ENCODE measurements around the gene TTC28.

Gene TTC28

DNA sequence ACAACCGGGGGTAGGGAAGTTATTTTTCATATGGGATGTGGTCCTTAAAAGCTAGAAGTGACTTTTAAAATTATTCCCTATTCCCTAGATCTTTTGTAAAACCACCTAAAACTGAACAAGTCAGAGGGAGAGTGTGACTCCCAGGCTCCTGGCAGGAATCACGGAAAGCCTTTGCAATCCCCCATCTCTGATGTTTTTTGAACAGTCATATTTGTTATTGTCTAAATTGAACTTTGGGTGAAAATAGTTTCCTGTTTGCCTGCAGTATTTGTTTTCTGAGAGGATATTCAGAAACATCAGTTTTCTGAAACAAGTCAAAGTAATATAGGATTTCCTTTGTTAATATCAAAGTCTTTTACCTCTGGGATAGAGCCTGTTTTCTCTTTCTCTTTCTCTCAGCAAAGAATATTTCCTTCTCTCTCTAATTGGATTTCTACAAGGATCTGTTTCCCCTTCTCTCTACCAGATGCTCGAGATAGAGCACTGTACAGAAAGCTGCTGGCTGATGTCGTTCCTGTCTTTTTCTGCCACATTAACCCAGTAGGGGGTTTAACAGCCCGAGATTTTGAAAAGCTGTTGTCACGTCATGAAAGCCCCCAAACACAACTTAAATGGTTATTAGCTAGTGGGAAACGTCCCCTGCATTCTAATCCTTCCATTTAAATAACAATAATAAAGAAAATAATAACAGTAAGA lies 628.4 kb downstream of the TTC28 start:
- no peak for DNase-seq (ENCODE audit: low spot score)

DNA sequence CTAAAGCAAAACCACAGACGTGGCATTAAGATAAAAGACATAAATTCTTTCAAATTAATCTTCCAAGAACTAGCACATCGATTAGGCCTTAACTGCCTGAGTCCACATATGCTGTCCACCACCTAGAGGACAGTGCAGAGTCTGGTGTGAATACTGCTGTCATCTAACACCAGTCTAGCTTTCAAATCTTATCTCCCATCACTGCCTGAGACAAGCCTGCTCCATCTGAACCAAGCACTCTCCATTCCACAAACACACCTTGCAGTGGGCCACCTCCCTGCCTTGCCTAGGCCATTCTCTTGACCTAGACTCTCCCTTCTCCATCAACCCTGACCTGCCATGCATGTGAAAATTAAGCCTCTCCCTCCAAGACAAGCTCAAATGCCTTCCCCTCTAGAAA lies 631.1 kb downstream of the TTC28 start:
- no peak for DNase-seq (ENCODE audit: low spot score)

DNA sequence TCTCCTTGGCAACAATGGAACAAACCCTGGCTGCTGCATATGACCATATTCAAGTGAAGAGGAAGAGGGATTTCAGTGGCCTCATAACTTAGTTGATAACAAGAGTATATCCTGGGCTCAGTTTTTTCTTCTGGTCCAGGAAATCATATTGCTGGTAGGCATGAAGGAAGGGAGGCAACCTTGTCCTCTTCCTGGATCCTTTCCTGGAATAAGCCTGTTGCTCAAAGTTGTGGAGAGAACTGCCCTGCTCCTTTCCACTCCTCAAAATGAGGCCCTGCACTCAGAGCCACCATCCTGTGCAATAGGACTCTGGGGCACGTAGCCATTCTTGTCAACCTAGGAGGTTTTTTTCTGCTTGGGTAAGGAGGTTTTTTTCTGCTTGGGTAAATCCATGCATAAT lies 631.9 kb downstream of the TTC28 start:
- DNase-seq (ENCODE audit: low spot score): no peak

DNA sequence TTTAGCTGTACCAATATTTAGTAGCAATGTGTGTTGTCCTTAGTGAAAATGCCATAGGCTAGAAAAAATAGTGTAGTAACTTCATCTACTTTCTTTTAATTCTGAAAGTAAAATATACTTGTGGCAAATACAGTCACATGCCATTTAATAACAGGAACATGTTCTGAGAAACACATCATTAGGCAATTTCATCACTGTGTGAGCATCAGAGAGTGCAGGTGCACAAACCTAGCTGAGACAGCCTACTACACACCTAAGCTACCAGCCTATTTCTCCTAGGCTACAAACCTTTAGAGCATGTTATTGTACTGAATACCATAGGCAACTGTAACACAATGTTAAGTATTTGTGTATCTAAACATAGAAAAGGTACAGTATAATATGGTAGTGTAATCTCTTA lies 633.5 kb downstream of the TTC28 start:
- no peak for DNase-seq (ENCODE audit: low spot score)

- no peak for DNase-seq (ENCODE audit: low spot score)
Observed at GRCh38 chr22:28044546-28045173, 635.0 kb downstream of the TTC28 start.

DNA sequence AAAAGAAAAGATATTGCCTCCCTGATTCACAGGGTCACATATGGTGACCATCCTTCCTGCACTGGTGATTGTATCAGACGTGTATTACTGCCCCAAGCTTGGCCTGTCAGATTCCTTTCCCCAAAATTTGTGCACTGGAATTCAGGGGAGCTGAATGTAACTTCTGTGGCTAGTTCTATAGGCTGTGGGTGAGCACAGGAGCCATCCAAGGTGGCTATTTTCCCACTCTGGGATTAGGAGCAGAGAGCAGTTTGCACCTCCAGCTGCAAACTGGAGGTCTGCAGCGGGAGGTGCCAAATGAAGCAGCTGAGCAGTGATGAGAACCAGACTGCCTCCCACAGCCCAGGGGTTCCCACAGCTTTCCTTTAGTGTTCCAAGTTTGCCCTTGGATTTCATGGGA lies 636.4 kb downstream of the TTC28 start:
- DNase-seq (ENCODE audit: low spot score): no peak

- DNase-seq (ENCODE audit: low spot score): no peak
Observed at GRCh38 chr22:28034760-28035401, 644.8 kb downstream of the TTC28 start.

- DNase-seq (ENCODE audit: low spot score): no peak
Observed at GRCh38 chr22:28034145-28034759, 645.4 kb downstream of the TTC28 start.

- no peak for DNase-seq (ENCODE audit: low spot score)
Observed at GRCh38 chr22:28032861-28033260, 646.8 kb downstream of the TTC28 start.

GRCh38 chr22:28031383-28031922 lies 648.2 kb downstream of the TTC28 start:
- DNase-seq (ENCODE audit: low spot score): no peak

DNA sequence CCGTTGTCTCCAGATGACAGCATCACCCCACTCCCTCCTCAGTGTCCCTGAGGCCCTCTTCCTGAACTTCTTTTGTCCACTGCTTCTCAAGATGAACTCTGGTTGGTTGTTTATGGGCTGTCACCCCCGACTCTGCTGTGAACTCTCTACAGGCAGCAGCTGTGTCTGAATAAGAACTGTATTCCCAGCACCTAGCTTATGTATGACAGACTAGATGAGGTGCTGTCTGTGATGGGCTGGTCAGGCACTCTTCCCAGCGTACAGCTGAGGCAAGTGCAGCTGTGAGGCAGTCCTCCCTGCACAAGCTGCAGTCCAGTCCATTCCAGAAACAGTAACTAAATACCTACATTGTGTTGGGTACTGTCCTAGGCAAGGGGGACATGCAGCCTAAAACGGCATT lies 649.2 kb downstream of the TTC28 start:
- DNase-seq (ENCODE audit: low spot score): no peak

DNA sequence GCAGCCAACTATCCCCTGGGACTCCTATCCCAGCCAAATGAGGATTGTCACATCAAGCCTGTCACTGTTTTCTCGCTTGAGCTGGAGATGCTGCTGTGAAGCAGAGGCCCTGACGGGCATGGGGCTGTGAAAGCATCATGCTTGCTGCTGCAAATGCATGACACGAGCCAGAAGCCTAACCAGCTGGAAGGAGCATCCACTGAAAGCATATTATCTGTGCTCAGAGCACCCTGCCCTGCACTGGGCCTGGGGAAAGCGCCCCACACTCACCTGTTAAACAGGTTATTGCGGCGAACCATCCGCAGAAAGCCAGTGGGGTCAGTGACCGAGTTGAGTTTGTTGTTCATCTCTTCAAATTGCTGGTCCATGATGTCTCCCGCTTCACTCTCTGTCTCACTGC lies 649.7 kb downstream of the TTC28 start:
- DNase-seq (ENCODE audit: low spot score): no peak

DNA sequence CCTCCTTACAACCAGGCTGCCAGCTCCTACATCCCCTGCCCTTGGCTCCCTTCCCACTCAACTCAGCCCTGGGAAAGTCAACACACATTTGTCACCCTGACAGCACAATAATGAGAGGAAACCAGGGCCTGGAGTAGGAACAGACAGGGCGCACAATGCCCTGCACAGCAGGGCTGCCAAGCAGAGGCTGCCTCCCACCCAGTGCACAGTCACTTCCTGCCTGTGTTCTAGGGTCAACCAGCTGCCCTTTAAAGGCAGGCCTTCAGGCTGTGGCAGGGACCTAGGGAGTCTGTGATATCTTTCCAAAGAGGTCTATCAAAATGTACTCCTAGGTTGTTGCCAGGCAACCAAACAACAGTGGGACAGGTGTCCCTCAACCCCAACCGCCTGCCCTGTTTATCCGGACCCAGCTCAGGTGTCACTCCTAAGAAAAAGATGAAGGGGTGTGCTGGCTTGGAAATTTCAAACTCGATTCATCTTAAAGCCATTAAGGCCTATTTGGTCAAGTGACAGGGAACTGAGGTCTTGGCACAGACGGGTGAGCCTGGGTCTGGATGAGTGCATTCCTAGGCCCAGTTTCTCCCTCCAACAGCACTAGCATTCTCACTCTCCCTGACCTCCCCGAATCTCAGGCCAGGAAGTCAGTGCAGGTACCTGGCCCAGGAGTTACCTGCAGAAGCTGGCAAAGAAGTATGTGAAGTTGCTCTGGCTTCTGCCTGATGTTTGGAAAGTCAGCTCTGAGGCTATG lies 650.3 kb downstream of the TTC28 start:
- no peak for DNase-seq (ENCODE audit: low spot score)

- DNase-seq (ENCODE audit: low spot score): no peak
Observed at GRCh38 chr22:28027453-28028448, 651.9 kb downstream of the TTC28 start.

GRCh38 chr22:28025866-28026575 lies 653.6 kb downstream of the TTC28 start:
- DNase-seq (ENCODE audit: low spot score): no peak

GRCh38 chr22:28025333-28025732 lies 654.3 kb downstream of the TTC28 start:
- no peak for DNase-seq (ENCODE audit: low spot score)

DNA sequence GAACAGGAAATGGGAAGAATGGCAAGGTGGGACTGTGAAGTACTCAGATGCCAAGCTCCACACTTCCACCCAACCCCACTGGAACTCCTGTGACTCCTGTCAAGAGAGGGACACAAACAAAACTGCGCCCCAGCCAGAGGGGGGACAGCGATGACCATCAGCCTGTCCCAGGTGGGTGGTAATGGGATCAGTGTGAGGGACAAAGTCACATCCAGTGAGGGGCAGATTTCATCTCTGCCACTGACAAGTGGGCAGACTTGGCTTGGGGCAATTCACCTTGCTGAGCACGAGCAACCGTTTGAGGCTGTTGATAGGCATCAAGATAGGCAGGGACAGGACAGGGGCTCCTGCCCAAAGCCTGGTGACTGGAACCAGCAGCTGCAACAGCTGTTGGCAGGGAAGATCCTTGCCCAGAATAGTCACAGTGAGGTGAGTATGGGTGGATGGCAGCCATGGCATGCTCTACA lies 655.2 kb downstream of the TTC28 start:
- DNase-seq (ENCODE audit: low spot score): no peak

DNA sequence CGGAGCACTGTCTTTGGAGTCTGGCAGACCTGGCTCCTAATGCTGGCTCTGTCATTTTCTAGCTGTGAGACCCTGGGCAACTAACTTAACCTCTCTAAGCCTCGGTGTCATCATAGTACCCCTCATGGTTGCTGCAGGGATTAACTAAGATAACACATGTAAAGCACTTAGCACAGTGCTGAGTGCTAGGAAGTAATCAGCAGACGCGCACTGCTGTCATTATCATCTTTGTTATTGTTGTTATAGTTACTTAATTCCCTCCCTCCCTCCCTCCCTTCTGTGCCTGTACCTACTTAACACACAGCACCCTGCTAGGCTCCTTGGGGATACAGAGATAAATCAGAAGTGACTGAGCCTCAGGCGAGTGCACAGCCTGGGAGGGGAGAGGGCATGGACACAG lies 655.9 kb downstream of the TTC28 start:
- DNase-seq (ENCODE audit: low spot score): no peak

DNA sequence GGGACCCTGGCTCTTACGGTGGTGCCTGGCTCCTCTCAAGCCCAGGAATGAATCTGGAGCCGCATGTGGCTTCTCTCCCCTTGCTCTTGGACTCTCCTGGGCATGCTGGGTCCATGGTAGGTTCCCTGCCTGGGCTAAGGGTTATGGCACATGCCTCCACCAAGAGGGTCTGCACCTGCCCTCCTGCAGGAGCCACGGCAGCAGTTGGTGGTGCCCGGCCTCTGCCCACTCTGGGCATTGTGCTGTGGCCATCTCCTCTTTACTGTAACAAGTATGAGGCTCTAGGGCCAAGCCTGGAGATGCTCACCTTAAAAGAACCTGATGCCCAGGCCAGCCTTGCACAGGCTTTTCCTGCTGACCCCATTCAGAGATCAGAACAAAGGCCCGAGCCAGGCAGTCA lies 656.6 kb downstream of the TTC28 start:
- no peak for DNase-seq (ENCODE audit: low spot score)
